Natural killer cell (primary cell): ENCODE data around the gene MYB. TPM values are rescaled to one million over a fixed set of nuclear protein-coding genes. Genes with fewer than 3 reads are reported as not detected.

Experiments used
- ATAC-seq, 3 donors: fragments of 150-1000 bp in 2 of 3; fragments of 200-7000 bp in 1 of 3; cut with Tn5 transposase; 1 replicate in 1 of 3; 2 replicates in 2 of 3; pipeline ENCODE4 v1.10.0; 2021; ENCODE audit warnings: mild to moderate bottlenecking in 2 of 3, moderate library complexity in 2 of 3
- DNase-seq, 2 donors: peaks; one replicate each; pipeline versions ENCODE4 v3.0.0 to v3.0.0-alpha.2; 2013 to 2021; ENCODE audit warnings: mixed read lengths in 1 of 2
- H3K27ac ChIP-seq: one replicate; pipeline ENCODE4 v1.5.1; 2013; ENCODE audit warnings: mild to moderate bottlenecking, low read length
- H3K27me3 ChIP-seq: one replicate; pipeline ENCODE4 v1.6.1; 2013; ENCODE audit warnings: low read length; ENCODE audit not compliant: control insufficient read depth, insufficient read depth
- H3K36me3 ChIP-seq: one replicate; pipeline ENCODE4 v1.6.1; 2013; ENCODE audit warnings: low read length; ENCODE audit not compliant: control insufficient read depth, insufficient read depth
- H3K4me1 ChIP-seq: one replicate; pipeline ENCODE4 v1.6.1; 2013; ENCODE audit warnings: low read length; ENCODE audit not compliant: control insufficient read depth, insufficient read depth
- H3K4me3 ChIP-seq: one replicate; pipeline ENCODE4 v1.5.1; 2013; ENCODE audit warnings: low read length
- H3K9me3 ChIP-seq: one replicate; pipeline ENCODE4 v1.6.1; 2013; ENCODE audit warnings: low read length; ENCODE audit not compliant: control insufficient read depth, insufficient read depth
- H3K27ac Mint-ChIP-seq, 2 donors: one replicate each; pipeline ENCODE4 v1.8.0; 2022; ENCODE audit warnings: mild to moderate bottlenecking in 2 of 2, mixed read lengths in 2 of 2, moderate library complexity in 1 of 2
- H3K27me3 Mint-ChIP-seq, 2 donors: one replicate each; pipeline ENCODE4 v1.8.0; 2022; ENCODE audit warnings: low read depth in 2 of 2, mixed read lengths in 2 of 2
- H3K36me3 Mint-ChIP-seq: one replicate; pipeline ENCODE4 v1.8.0; 2022; ENCODE audit warnings: mixed read lengths
- H3K4me1 Mint-ChIP-seq, 2 donors: one replicate each; pipeline ENCODE4 v1.8.0; 2022; ENCODE audit warnings: mixed read lengths in 2 of 2
- H3K4me3 Mint-ChIP-seq: one replicate; pipeline ENCODE4 v1.8.0; 2022; ENCODE audit warnings: mild to moderate bottlenecking, moderate library complexity, mixed read lengths
- H3K9me3 Mint-ChIP-seq, 2 donors: one replicate each; pipeline ENCODE4 v1.8.0; 2022; ENCODE audit warnings: mixed read lengths in 2 of 2
- CTCF ChIP-seq: fragments of 200-600 bp; IDR thresholded peaks from one replicate; pipeline ENCODE4 v1.8.0; 2022; ENCODE audit warnings: antibody characterized with exemption
- WGBS: methylation state at CpG from one replicate; pipeline ENCODE4 v1.1.7; 2013; ENCODE audit warnings: missing lambda C conversion rate; ENCODE audit not compliant: insufficient coverage; 5-methylcytosine and 5-hydroxymethylcytosine counted together
- intact Hi-C: fragments of 100-400 bp; cut with micrococcal nuclease; formaldehyde crosslinking; loops from one replicate; pipeline ENCODE4 v1.14.2; 2022
- total RNA-seq, 4 donors: library from RNA; stranded (reverse); fragments of 120-200 nt in 1 of 4; gene quantifications; one replicate each; pipeline versions ENCODE4 v1.2.3 to v1.2.4, GENCODE V29; 2013 to 2022

MYB gene
- total RNA-seq, 3 donors from 2014 or later (not counting 1 experiment from before 2014, with no cell fraction given): 0.40 to 3.5 (median 1.3) TPM

- H3K27me3 Mint-ChIP-seq: no peaks in the 10 kb centered on the region
- H3K9me3 Mint-ChIP-seq: no peaks in the 10 kb centered on the region
- DNase-seq (no peak), ATAC-seq (peak in 1 of 3 donors; percentile 61)
- no peaks in the 10 kb centered on the region for H3K36me3 ChIP-seq
- WGBS: 22% methylated on average over 2 of the region's 2 CpGs
- no peak overlapping the region for H3K4me3 Mint-ChIP-seq
- H3K4me1 Mint-ChIP-seq: no peaks in the 10 kb centered on the region
- H3K27ac ChIP-seq: no peak overlapping the region
- no peaks in the 10 kb centered on the region for H3K9me3 ChIP-seq
- H3K27me3 ChIP-seq: no peaks in the 10 kb centered on the region
- no peak overlapping the region for H3K27ac Mint-ChIP-seq
- TF ChIP-seq CTCF: no peak
- intact Hi-C loops: no loop called here
- H3K36me3 Mint-ChIP-seq: no peaks in the 10 kb centered on the region
- H3K4me3 ChIP-seq: no peak overlapping the region
- H3K4me1 ChIP-seq: no peaks in the 10 kb centered on the region
Observed at GRCh38 chr6:135195041-135195440, 13.9 kb downstream of the MYB start.

- no peaks in the 10 kb centered on the region for H3K27me3 Mint-ChIP-seq
- no peak for TF ChIP-seq CTCF
- H3K36me3 ChIP-seq: no peaks in the 10 kb centered on the region
- peak in 1 of 3 donors; percentile 62 for ATAC-seq
- 66% methylated on average over 5 of the region's 6 CpGs for WGBS
- H3K9me3 Mint-ChIP-seq: no peaks in the 10 kb centered on the region
- DNase-seq: no peak
- no peak overlapping the region for H3K4me3 ChIP-seq
- H3K9me3 ChIP-seq: no peaks in the 10 kb centered on the region
- intact Hi-C loops: no loop called here
- H3K27ac ChIP-seq: no peak overlapping the region
- H3K4me1 ChIP-seq: no peaks in the 10 kb centered on the region
- H3K4me3 Mint-ChIP-seq: no peak overlapping the region
- H3K4me1 Mint-ChIP-seq: no peaks in the 10 kb centered on the region
- no peaks in the 10 kb centered on the region for H3K36me3 Mint-ChIP-seq
- H3K27ac Mint-ChIP-seq: no peak overlapping the region
- no peaks in the 10 kb centered on the region for H3K27me3 ChIP-seq
Observed at GRCh38 chr6:135195522-135195921, 14.4 kb downstream of the MYB start.

GRCh38 chr6:135196739-135197510 is 15.8 kb downstream of the MYB start:
- no peaks in the 10 kb centered on the region for H3K4me1 Mint-ChIP-seq
- intact Hi-C loops: no loop called here
- Histone ChIP-seq H3K27ac (no peak overlapping the region), H3K9me3 (no peaks in the 10 kb centered on the region), H3K36me3 (no peaks in the 10 kb centered on the region), H3K27me3 (no peaks in the 10 kb centered on the region), H3K4me3 (no peak overlapping the region), H3K4me1 (no peaks in the 10 kb centered on the region)
- no peak overlapping the region for H3K4me3 Mint-ChIP-seq
- no peak for ATAC-seq
- 79% methylated on average over 10 of the region's 10 CpGs for WGBS
- no peak for TF ChIP-seq CTCF
- no peaks in the 10 kb centered on the region for H3K9me3 Mint-ChIP-seq
- no peak overlapping the region for H3K27ac Mint-ChIP-seq
- no peaks in the 10 kb centered on the region for H3K27me3 Mint-ChIP-seq
- peak in 1 of 2 donors; percentile 16 for DNase-seq
- no peaks in the 10 kb centered on the region for H3K36me3 Mint-ChIP-seq

- WGBS: 94% methylated on average over 1 of the region's 1 CpG
- DNase-seq: no peak
- no peak overlapping the region for H3K27ac ChIP-seq
Observed at GRCh38 chr6:135202836-135203235, 21.7 kb downstream of the MYB start.

More at GRCh38 chr6:135202836-135203235, 21.7 kb downstream of the MYB start:
- no peaks in the 10 kb centered on the region for H3K27me3 ChIP-seq
- no peaks in the 10 kb centered on the region for H3K9me3 ChIP-seq
- H3K4me1 Mint-ChIP-seq: no peaks in the 10 kb centered on the region
- no peak for TF ChIP-seq CTCF
- H3K4me1 ChIP-seq: no peaks in the 10 kb centered on the region
- no peak overlapping the region for H3K4me3 ChIP-seq
- intact Hi-C loops: no loop called here
- no peaks in the 10 kb centered on the region for H3K36me3 Mint-ChIP-seq
- H3K9me3 Mint-ChIP-seq: no peaks in the 10 kb centered on the region
- H3K36me3 ChIP-seq: no peaks in the 10 kb centered on the region
- H3K4me3 Mint-ChIP-seq: no peak overlapping the region
- no peaks in the 10 kb centered on the region for H3K27me3 Mint-ChIP-seq
- ATAC-seq: no peak
- H3K27ac Mint-ChIP-seq: no peak overlapping the region
